ENCODE results near the gene IGSF21.

DNA sequence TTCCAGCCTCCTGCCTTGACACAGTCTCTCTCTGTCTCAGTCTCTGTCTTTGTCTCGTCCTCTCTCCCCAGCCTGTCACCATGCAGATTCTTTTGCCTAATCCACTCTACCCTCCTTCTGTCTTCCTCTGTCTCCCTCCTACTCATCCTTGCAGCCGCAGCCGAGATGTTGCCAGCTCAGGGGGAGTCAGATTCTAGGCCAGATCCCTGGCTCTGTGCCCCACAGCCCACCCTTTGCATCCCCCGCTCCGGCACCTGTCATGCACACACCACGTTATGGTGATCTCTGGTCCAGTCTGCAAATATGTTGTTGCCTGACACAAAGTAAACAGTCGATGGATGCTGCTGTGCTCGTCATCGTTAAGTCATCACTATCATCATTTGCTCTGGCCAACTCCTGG lies 35.5 kb upstream of the IGSF21 start:
- TF ChIP-seq FOXP2 (optimal IDR thresholded peaks at IDR 0.05; ENCODE audit: control extremely low read depth, extremely low read length, insufficient read depth) (no peak), EZH2 (IDR thresholded peaks at IDR 0.05) (no peak)

Data from SK-N-MC (cell line).